Endothelial cell of umbilical vein (primary cell): ENCODE measurements around the gene LSG1. TPM values are rescaled to one million over a fixed set of nuclear protein-coding genes. Genes with fewer than 3 reads are reported as not detected.
A peak's percentile ranks its signal among the peaks of the same experiment; 100 is the strongest.

ENCODE experiments used
- BruUV-seq: library from RNA; stranded (reverse); fragments of 400-500 nt; replicated peaks from 2 replicates; lab custom pipeline; 2021; lab: Mats Ljungman, UMichigan
- CTCF ChIA-PET: fragments of 300-600, 350-600 bp; sonication (Branson Sonifier 250); formaldehyde crosslinking; loops from one replicate; lab custom pipeline; 2021; ENCODE audit warnings: antibody characterized with exemption, inconsistent platforms; lab: Charles Lee
- POLR2A ChIA-PET: fragments of 300-600, 350-600 bp; sonication (Branson Sonifier 250); formaldehyde crosslinking; loops from one replicate; lab custom pipeline; 2021; ENCODE audit warnings: antibody characterized with exemption, inconsistent platforms; lab: Charles Lee
- DNase-seq: peaks from one replicate; pipeline ENCODE4 v3.0.0-alpha.2; 2011; ENCODE audit warnings: low read depth, low spot score
- FAIRE-seq: peaks from 2 replicates; lab custom pipeline; 2011; peaks lifted over from hg19 to GRCh38; lab: Jason Lieb, UNC
- H2AFZ ChIP-seq: 2 replicates; pipeline ENCODE4 v1.6.0; 2012; ENCODE audit warnings: low read depth, low read length, control low read depth, inconsistent platforms
- H3K27ac ChIP-seq: 2 replicates; pipeline ENCODE4 v1.5.1; 2011; ENCODE audit warnings: low read depth, mild to moderate bottlenecking, control low read depth, low read length, moderate library complexity; ENCODE audit not compliant: insufficient read depth
- H3K27me3 ChIP-seq, 2 experiments: 2 replicates each; pipeline versions ENCODE4 v1.6.0 to v1.6.1; 2011; ENCODE audit warnings: low read length in 2 of 2, mixed read lengths in 1 of 2; ENCODE audit not compliant: control insufficient read depth in 2 of 2, insufficient read depth in 2 of 2
- H3K36me3 ChIP-seq, 2 experiments: 2 replicates in 1 of 2; 3 replicates in 1 of 2; pipeline ENCODE4 v1.5.1; 2011; ENCODE audit warnings: low read length in 2 of 2, mild to moderate bottlenecking in 1 of 2, moderate library complexity in 1 of 2; ENCODE audit not compliant: control insufficient read depth in 2 of 2, insufficient read depth in 2 of 2; ENCODE audit errors: extremely low read depth in 1 of 2
- H3K4me1 ChIP-seq: 3 replicates; pipeline ENCODE4 v1.5.1; 2011; ENCODE audit warnings: mild to moderate bottlenecking, low read length; ENCODE audit not compliant: control insufficient read depth, insufficient read depth; ENCODE audit errors: extremely low read depth
- H3K4me2 ChIP-seq: 2 replicates; pipeline ENCODE4 v1.6.1; 2011; ENCODE audit warnings: low read length, control low read depth, mixed read lengths; ENCODE audit not compliant: insufficient read depth
- H3K4me3 ChIP-seq, 3 experiments: fragments of 200-600 bp in 1 of 3; sonication (generic), shearing (Covaris generic) in 1 of 3; replicated peaks in 1 of 3; 2 replicates each; pipeline ENCODE4 v1.5.1; 2011 to 2016; ENCODE audit warnings: control low read depth in 3 of 3, low read length in 3 of 3, mild to moderate bottlenecking in 2 of 3, inconsistent platforms in 1 of 3, low read depth in 1 of 3, moderate library complexity in 1 of 3; ENCODE audit not compliant: insufficient read depth in 1 of 3
- H3K79me2 ChIP-seq: 2 replicates; pipeline ENCODE4 v1.6.0; 2012; ENCODE audit warnings: low read length, inconsistent platforms; ENCODE audit not compliant: control insufficient read depth, insufficient read depth
- H3K9ac ChIP-seq: replicated peaks from 2 replicates; pipeline ENCODE3; 2011; ENCODE audit warnings: low read length, control low read depth; ENCODE audit not compliant: insufficient read depth; ENCODE audit errors: extremely low read depth
- H3K9me1 ChIP-seq: replicated peaks from 3 replicates; pipeline ENCODE4 v1.6.0; 2011; ENCODE audit warnings: mild to moderate bottlenecking, low read length; ENCODE audit not compliant: control insufficient read depth, insufficient read depth; ENCODE audit errors: extremely low read depth
- H3K9me3 ChIP-seq: replicated peaks from 2 replicates; pipeline ENCODE4 v1.5.1; 2012; ENCODE audit warnings: low read length, inconsistent platforms; ENCODE audit not compliant: control insufficient read depth, insufficient read depth
- H4K20me1 ChIP-seq: replicated peaks from 2 replicates; pipeline ENCODE3; 2011; ENCODE audit warnings: mild to moderate bottlenecking, low read length; ENCODE audit not compliant: control insufficient read depth, insufficient read depth; ENCODE audit errors: extremely low read depth
- CTCF ChIP-seq, 2 donors: IDR thresholded peaks; 1 replicate in 1 of 2; 2 replicates in 1 of 2; pipeline ENCODE4 v1.5.1; 2011; ENCODE audit warnings: low read length in 2 of 2, mild to moderate bottlenecking in 2 of 2, moderate library complexity in 2 of 2, control low read depth in 1 of 2, inconsistent platforms in 1 of 2, low read depth in 1 of 2; ENCODE audit not compliant: insufficient read depth in 1 of 2; ENCODE audit errors: extremely low read depth in 1 of 2
- FOS ChIP-seq: IDR thresholded peaks from 2 replicates; pipeline ENCODE4 v1.6.1; 2011; ENCODE audit warnings: mild to moderate bottlenecking, low read length, moderate library complexity, borderline replicate concordance; ENCODE audit not compliant: insufficient read depth
- MAX ChIP-seq: IDR thresholded peaks from 2 replicates; pipeline ENCODE4 v1.6.1; 2011; ENCODE audit not compliant: insufficient read depth, insufficient read length
- dilution Hi-C: fragments of 300-500 bp; cut with MboI; formaldehyde crosslinking; loops from one replicate; pipeline ENCODE4 v1.15.0; 2019; ENCODE audit warnings: low sequenced_read_pairs; ENCODE audit not compliant: extremely low pct_ligation_motif_present
- intact Hi-C: fragments of 100-400 bp; cut with micrococcal nuclease; formaldehyde crosslinking; loops from one replicate; pipeline ENCODE4 v1.10.0; 2022
- polyA plus RNA-seq, 4 experiments: library from polyadenylated mRNA; depleted of rRNA in 3 of 4; stranded (reverse) in 3 of 4; unstranded in 1 of 4; fragments of >200 nt; gene quantifications; 2 replicates each; pipeline versions ENCODE4 v1.2.1 to v1.2.3, GENCODE V29; 2011 to 2012; ENCODE audit warnings: missing spikeins in 1 of 4
- total RNA-seq: library from RNA; stranded (reverse); gene quantifications from 2 replicates; pipeline ENCODE4 v1.2.3, GENCODE V29; 2021

Gene LSG1
- total and polyA plus RNA-seq, 2 donors (not counting 3 experiments of a cell fraction or from before 2014, with no cell fraction given): 50.0 to 52.7 TPM

GRCh38 chr3:194672876-194673275, 885 bp upstream of the LSG1 start:
- H3K9me1 ChIP-seq: no peaks in the 10 kb centered on the region
- peaks cover 0 to 2% of the 10 kb centered on the region in 2 experiments for H3K27me3 ChIP-seq
- H3K4me3 ChIP-seq: peak overlapping the region; percentile 61 to 97 (median 64)
- H3K27ac ChIP-seq: peak overlapping the region; percentile 93
- peaks cover 3 to 4% of the 10 kb centered on the region in 2 experiments for H3K36me3 ChIP-seq
- no peaks in the 10 kb centered on the region for H3K9me3 ChIP-seq
- no peaks in the 10 kb centered on the region for H4K20me1 ChIP-seq
- DNase-seq (no peak), FAIRE-seq (no peak)
- no peak for TF ChIP-seq MAX
- H3K9ac ChIP-seq: peak overlapping the region; percentile 95
- dilution Hi-C loops (no loop called here), intact Hi-C loops (loop anchor here (1.0 to 5.0 kb wide), 6 partner anchors 33 to 769 kb away; partner anchors contain the start of genes ACAP2 and TMEM44)
- H3K4me1 ChIP-seq: peaks cover 13% of the 10 kb centered on the region
- ChIA-PET CTCF (interaction anchor here (0.9 to 5.0 kb wide), 24 partner anchors 10 to 849 kb away, joined by 3 to 71 read pairs (median 8); partner anchors contain the start of genes FAM43A and XXYLT1), POLR2A (interaction anchor here (1.1 to 2.6 kb wide), 9 partner anchors 10 to 598 kb away, joined by 3 to 18 read pairs (median 6); partner anchors contain the start of genes FAM43A, TMEM44 and XXYLT1)
- BruUV-seq: no TSS peak
- H3K79me2 ChIP-seq: peaks cover 40% of the 10 kb centered on the region
- H2AFZ ChIP-seq: no peak overlapping the region
- peak overlapping the region; percentile 99 for H3K4me2 ChIP-seq

- TF ChIP-seq CTCF (IDR thresholded peaks at IDR 0.05; ENCODE audit: extremely low read depth in 1 of 2, insufficient read depth in 1 of 2, low read depth in 1 of 2, low read length in 2 of 2) (peak; percentile 43), FOS (no peak)
- Histone ChIP-seq H3K79me2 (peaks cover 42% of the 10 kb centered on the region), H4K20me1 (no peaks in the 10 kb centered on the region), H3K9me3 (no peaks in the 10 kb centered on the region), H3K4me3 (peak overlapping the region; percentile 61 to 97 (median 64)), H3K36me3 (peaks cover 3 to 4% of the 10 kb centered on the region in 2 experiments), H3K27ac (peak overlapping the region; percentile 93), H3K4me2 (peak overlapping the region; percentile 99), H3K9ac (peak overlapping the region; percentile 95), H3K9me1 (no peaks in the 10 kb centered on the region), H3K4me1 (peaks cover 15% of the 10 kb centered on the region), H2AFZ (peak overlapping the region; percentile 17), H3K27me3 (peaks cover 0 to 2% of the 10 kb centered on the region in 2 experiments)
- POLR2A ChIA-PET: interaction anchor here (1.2 to 2.6 kb wide), 7 partner anchors 10 to 600 kb away, joined by 3 to 18 read pairs (median 6); partner anchors contain the start of genes FAM43A, TMEM44 and XXYLT1
- CTCF ChIA-PET: interaction anchor here (0.7 to 5.0 kb wide), 35 partner anchors 10 to 599 kb away, joined by 3 to 71 read pairs (median 7); partner anchors contain the start of genes FAM43A, TMEM44 and XXYLT1
- intact Hi-C loops (loop anchor here (5.0 kb wide), 2 partner anchors 39 to 771 kb away; partner anchors contain the start of genes ACAP2 and TMEM44), dilution Hi-C loops (no loop called here)
- TSS peak; percentile 68 for BruUV-seq
- DNase-seq (peak; percentile 67), FAIRE-seq (peak; percentile 80)
Measured at GRCh38 chr3:194671511-194671899, 486 bp downstream of the LSG1 start.
